Measurements from ENCODE around the gene GPS2. TPM values are rescaled to one million over a fixed set of nuclear protein-coding genes. Genes with fewer than 3 reads are reported as not detected.
A peak's percentile ranks its signal among the peaks of the same experiment; 100 is the strongest.

GPS2 gene
- total and polyA plus RNA-seq, 2 experiments from 2014 or later = 59.9 to 97.4 TPM

DNA sequence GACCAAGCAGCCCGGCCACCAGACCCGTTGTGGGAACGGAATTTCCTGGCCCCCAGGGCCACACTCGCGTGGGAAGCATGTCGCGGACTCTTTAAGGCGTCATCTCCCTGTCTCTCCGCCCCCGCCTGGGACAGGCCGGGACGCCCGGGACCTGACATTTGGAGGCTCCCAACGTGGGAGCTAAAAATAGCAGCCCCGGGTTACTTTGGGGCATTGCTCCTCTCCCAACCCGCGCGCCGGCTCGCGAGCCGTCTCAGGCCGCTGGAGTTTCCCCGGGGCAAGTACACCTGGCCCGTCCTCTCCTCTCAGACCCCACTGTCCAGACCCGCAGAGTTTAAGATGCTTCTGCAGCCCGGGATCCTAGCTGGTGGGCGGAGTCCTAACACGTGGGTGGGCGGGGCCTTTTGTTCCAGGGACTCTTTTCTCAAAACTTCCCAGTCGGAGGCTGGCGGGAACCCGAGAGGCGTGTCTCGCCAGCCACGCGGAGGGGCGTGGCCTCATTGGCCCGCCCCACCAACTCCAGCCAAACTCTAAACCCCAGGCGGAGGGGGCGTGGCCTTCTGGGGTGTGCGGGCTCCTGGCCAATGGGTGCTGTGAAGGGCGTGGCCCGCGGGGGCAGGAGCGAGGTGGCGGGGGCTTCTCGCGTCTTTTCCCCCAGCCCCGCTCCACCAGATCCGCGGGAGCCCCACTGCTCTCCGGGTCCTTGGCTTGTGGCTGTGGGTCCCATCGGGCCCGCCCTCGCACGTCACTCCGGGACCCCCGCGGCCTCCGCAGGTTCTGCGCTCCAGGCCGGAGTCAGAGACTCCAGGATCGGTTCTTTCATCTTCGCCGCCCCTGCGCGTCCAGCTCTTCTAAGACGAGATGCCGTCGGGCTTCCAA is 33.8 kb downstream of the GPS2 start, which contains the start of gene SLC2A4:
Gene SLC2A4, plus strand, starts transcription at position 645 of the 879 bp plus-strand sequence. Its CDS starts 217 bp downstream, at position 862.
- no peaks in the 10 kb centered on the region for H3K27me3 ChIP-seq

DNA sequence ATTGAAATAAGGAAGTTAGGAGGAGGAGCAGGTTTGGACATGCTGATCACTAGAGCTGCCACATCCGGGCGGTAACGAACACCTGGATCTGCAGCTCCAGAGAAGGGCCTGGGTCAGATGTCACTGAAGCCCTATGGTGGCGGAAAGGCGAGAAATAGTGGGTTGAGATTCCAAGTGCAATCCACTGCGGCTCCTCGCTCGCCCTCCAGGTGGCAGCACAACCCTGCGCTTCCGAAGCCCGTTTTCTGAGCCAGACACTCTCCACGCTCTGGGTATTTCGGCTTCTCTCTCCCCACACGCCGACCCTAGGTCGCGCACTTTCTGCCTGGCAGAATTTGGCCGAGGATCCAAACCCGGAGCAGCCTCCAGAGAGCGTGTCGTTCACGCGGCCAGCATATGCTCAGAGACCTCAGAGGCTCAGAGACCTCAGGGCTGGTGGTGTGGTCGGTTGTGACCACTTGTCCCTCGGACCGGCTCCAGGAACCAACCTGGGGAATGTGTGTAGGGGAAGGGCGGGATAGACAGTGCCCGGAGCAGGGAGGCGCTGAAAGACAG is 34.6 kb downstream of the GPS2 start:
- peak; percentile 82 to 87 for DNase-seq (ENCODE audit: low read depth in 1 of 2, low spot score in 1 of 2)
- TF ChIP-seq, protein P1, sequence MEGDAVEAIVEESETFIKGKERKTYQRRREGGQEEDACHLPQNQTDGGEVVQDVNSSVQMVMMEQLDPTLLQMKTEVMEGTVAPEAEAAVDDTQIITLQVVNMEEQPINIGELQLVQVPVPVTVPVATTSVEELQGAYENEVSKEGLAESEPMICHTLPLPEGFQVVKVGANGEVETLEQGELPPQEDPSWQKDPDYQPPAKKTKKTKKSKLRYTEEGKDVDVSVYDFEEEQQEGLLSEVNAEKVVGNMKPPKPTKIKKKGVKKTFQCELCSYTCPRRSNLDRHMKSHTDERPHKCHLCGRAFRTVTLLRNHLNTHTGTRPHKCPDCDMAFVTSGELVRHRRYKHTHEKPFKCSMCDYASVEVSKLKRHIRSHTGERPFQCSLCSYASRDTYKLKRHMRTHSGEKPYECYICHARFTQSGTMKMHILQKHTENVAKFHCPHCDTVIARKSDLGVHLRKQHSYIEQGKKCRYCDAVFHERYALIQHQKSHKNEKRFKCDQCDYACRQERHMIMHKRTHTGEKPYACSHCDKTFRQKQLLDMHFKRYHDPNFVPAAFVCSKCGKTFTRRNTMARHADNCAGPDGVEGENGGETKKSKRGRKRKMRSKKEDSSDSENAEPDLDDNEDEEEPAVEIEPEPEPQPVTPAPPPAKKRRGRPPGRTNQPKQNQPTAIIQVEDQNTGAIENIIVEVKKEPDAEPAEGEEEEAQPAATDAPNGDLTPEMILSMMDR (IDR thresholded peaks at IDR 0.05; ENCODE audit: low read depth, low read length) = peak; percentile 92
- peak overlapping the region; percentile 76 for H3K4me3 ChIP-seq
- H3K36me3 ChIP-seq = peaks cover 14% of the 10 kb centered on the region
- no peaks in the 10 kb centered on the region for H3K27me3 ChIP-seq
- H3K9me3 ChIP-seq (ENCODE audit: low read depth) = no peaks in the 10 kb centered on the region
- H3K27ac ChIP-seq = peak overlapping the region; percentile 99
- no peaks in the 10 kb centered on the region for H3K4me1 ChIP-seq (ENCODE audit: low read depth)

More for the DNA sequence above, 33.8 kb downstream of the GPS2 start, which contains the start of gene SLC2A4:
- Histone ChIP-seq H3K27ac (peak within 1 kb of the TSS; percentile 99), H3K36me3 (peaks cover 19% of the 10 kb centered on the region), H3K4me3 (peak within 1 kb of the TSS; percentile 76), H3K9me3 (ENCODE audit: low read depth) (no peaks in the 10 kb centered on the region), H3K4me1 (ENCODE audit: low read depth) (no peaks in the 10 kb centered on the region)
- DNase-seq (ENCODE audit: low read depth in 1 of 2, low spot score in 1 of 2) = peak; percentile 96 to 99
- TF ChIP-seq, protein P1 (IDR thresholded peaks at IDR 0.05; ENCODE audit: low read depth, low read length) = no peak

GRCh38 chr17:7279448-7279847 is 35.7 kb downstream of the GPS2 start:
- no peaks in the 10 kb centered on the region for H3K4me1 ChIP-seq (ENCODE audit: low read depth)
- no peak overlapping the region for H3K27ac ChIP-seq
- H3K27me3 ChIP-seq = no peaks in the 10 kb centered on the region
- TF ChIP-seq, protein P1 (IDR thresholded peaks at IDR 0.05; ENCODE audit: low read depth, low read length) = no peak
- DNase-seq (ENCODE audit: low read depth in 1 of 2, low spot score in 1 of 2) = no peak
- no peaks in the 10 kb centered on the region for H3K9me3 ChIP-seq (ENCODE audit: low read depth)
- no peak overlapping the region for H3K4me3 ChIP-seq
- H3K36me3 ChIP-seq = peaks cover 3% of the 10 kb centered on the region

- Histone ChIP-seq H3K4me1 (ENCODE audit: low read depth) (no peaks in the 10 kb centered on the region), H3K9me3 (ENCODE audit: low read depth) (no peaks in the 10 kb centered on the region), H3K4me3 (no peak overlapping the region), H3K27ac (no peak overlapping the region), H3K27me3 (peaks cover 30% of the 10 kb centered on the region), H3K36me3 (no peaks in the 10 kb centered on the region)
- TF ChIP-seq, protein P1 (IDR thresholded peaks at IDR 0.05; ENCODE audit: low read depth, low read length) = no peak
- no peak for DNase-seq (ENCODE audit: low read depth in 1 of 2, low spot score in 1 of 2)
These were observed 48.4 kb downstream of the GPS2 start for GRCh38 chr17:7266784-7267183.

DNA sequence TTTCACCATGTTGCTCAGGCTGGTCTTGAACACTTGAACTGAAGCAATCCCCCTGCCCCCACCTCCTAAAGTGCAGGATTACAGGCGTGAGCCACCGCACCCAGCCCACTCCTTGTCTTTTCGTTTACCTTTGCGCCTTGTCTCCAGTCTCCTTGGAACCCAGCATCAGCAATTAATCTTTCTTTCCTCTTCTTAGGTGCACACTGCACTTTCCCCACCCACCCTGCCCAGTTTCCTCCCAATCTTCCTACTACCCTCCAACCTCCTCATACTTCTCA is 51.4 kb downstream of the GPS2 start:
- DNase-seq (ENCODE audit: low read depth in 1 of 2, low spot score in 1 of 2) = no peak

More for the DNA sequence above, 51.4 kb downstream of the GPS2 start:
- no peak overlapping the region for H3K4me3 ChIP-seq
- H3K36me3 ChIP-seq = peaks cover 5% of the 10 kb centered on the region
- peaks cover 44% of the 10 kb centered on the region for H3K27me3 ChIP-seq
- TF ChIP-seq, protein P1 (IDR thresholded peaks at IDR 0.05; ENCODE audit: low read depth, low read length) = no peak
- no peaks in the 10 kb centered on the region for H3K9me3 ChIP-seq (ENCODE audit: low read depth)
- no peak overlapping the region for H3K27ac ChIP-seq
- H3K4me1 ChIP-seq (ENCODE audit: low read depth) = peaks cover 5% of the 10 kb centered on the region
